DOHH2 (cell line): Measurements from ENCODE around the gene ITGB4.
A peak's percentile ranks its signal among the peaks of the same experiment; 100 is the strongest.

Source experiments
- CTCF ChIP-seq: fragments of 200-600 bp; sonication (generic); IDR thresholded peaks from one replicate; pipeline ENCODE4 v1.5.1; 2014; ENCODE audit warnings: antibody characterized with exemption, mild to moderate bottlenecking, low read depth, low read length; ENCODE audit not compliant: poor library complexity, severe bottlenecking
- EZH2phosphoT487 ChIP-seq: fragments of 200-600 bp; sonication (generic); IDR thresholded peaks from 2 replicates; pipeline ENCODE4 v1.6.1; 2017; ENCODE audit warnings: borderline replicate concordance, mild to moderate bottlenecking, antibody characterized with exemption, low read length, moderate library complexity, mixed read lengths

GRCh38 chr17:75758131-75758905 lies 37.1 kb downstream of the ITGB4 start:
- peak; percentile 46 for TF ChIP-seq CTCF
- TF ChIP-seq EZH2phosphoT487, result no peak
